CD14-positive monocyte (primary cell): ENCODE data around the gene CCND1. TPM values are rescaled to one million over a fixed set of nuclear protein-coding genes. Genes with fewer than 3 reads are reported as not detected.
A peak's percentile ranks its signal among the peaks of the same experiment; 100 is the strongest.

Experiments used
- DNase-seq, 3 donors: peaks; one replicate each; pipeline ENCODE4 v3.0.0-alpha.2; 2011 to 2022
- H2AFZ ChIP-seq: 2 replicates; pipeline ENCODE4 v1.6.0; 2012; ENCODE audit warnings: mild to moderate bottlenecking, low read depth, low read length, inconsistent platforms; ENCODE audit not compliant: insufficient read depth, poor library complexity, severe bottlenecking
- H3K27ac ChIP-seq, 2 donors: 1 replicate in 1 of 2; 2 replicates in 1 of 2; pipeline ENCODE4 v1.5.1; 2012 to 2013; ENCODE audit warnings: low read length in 2 of 2, control low read depth in 1 of 2, inconsistent platforms in 1 of 2, low read depth in 1 of 2, mild to moderate bottlenecking in 1 of 2
- H3K27me3 ChIP-seq, 2 donors: one replicate each; pipeline versions ENCODE4 v1.6.0 to v1.6.1; 2011 to 2013; ENCODE audit warnings: low read length in 2 of 2; ENCODE audit not compliant: control insufficient read depth in 2 of 2, insufficient read depth in 2 of 2
- H3K36me3 ChIP-seq, 2 donors: replicated peaks in 1 of 2; 1 replicate in 1 of 2; 2 replicates in 1 of 2; pipeline versions ENCODE4 v1.5.1 to v1.6.1; 2012 to 2013; ENCODE audit warnings: low read length in 2 of 2, control low read depth in 1 of 2, inconsistent platforms in 1 of 2, mild to moderate bottlenecking in 1 of 2; ENCODE audit not compliant: insufficient read depth in 2 of 2, control insufficient read depth in 1 of 2
- H3K4me1 ChIP-seq, 2 donors: 1 replicate in 1 of 2; 2 replicates in 1 of 2; pipeline versions ENCODE4 v1.5.1 to v1.6.1; 2012 to 2013; ENCODE audit warnings: low read length in 2 of 2, control low read depth in 1 of 2, inconsistent platforms in 1 of 2, mild to moderate bottlenecking in 1 of 2, moderate library complexity in 1 of 2; ENCODE audit not compliant: insufficient read depth in 2 of 2, control insufficient read depth in 1 of 2
- H3K4me2 ChIP-seq: replicated peaks from 2 replicates; pipeline ENCODE3; 2012; ENCODE audit warnings: low read length, moderate library complexity, mild to moderate bottlenecking; ENCODE audit not compliant: poor library complexity, severe bottlenecking; ENCODE audit errors: extremely low read depth
- H3K4me3 ChIP-seq, 3 experiments: fragments of 200-600 bp in 1 of 3; sonication (generic) in 1 of 3; replicated peaks in 1 of 3; 1 replicate in 2 of 3; 2 replicates in 1 of 3; pipeline ENCODE4 v1.5.1; 2011 to 2013; ENCODE audit warnings: low read length in 3 of 3, mild to moderate bottlenecking in 3 of 3, control low read depth in 2 of 3, low read depth in 2 of 3, inconsistent platforms in 1 of 3, moderate library complexity in 1 of 3
- H3K79me2 ChIP-seq: 2 replicates; pipeline ENCODE4 v1.6.0; 2012; ENCODE audit warnings: mild to moderate bottlenecking, control low read depth, inconsistent platforms, low read length, moderate library complexity; ENCODE audit not compliant: insufficient read depth
- H3K9ac ChIP-seq: 2 replicates; pipeline ENCODE4 v1.6.0; 2017; ENCODE audit warnings: low read length, mild to moderate bottlenecking; ENCODE audit not compliant: insufficient read depth, poor library complexity, severe bottlenecking
- H3K9me3 ChIP-seq, 2 donors: replicated peaks in 1 of 2; 1 replicate in 1 of 2; 2 replicates in 1 of 2; pipeline versions ENCODE4 v1.5.1 to v1.6.1; 2012 to 2013; ENCODE audit warnings: low read length in 2 of 2, control low read depth in 1 of 2; ENCODE audit not compliant: control insufficient read depth in 1 of 2, insufficient read depth in 1 of 2
- H4K20me1 ChIP-seq: 2 replicates; pipeline ENCODE4 v1.6.0; 2012; ENCODE audit warnings: mild to moderate bottlenecking, low read length, control low read depth, moderate library complexity; ENCODE audit not compliant: insufficient read depth
- H3K27ac Mint-ChIP-seq, 7 donors: one replicate each; pipeline ENCODE4 v1.8.0; 2020; ENCODE audit warnings: mild to moderate bottlenecking in 7 of 7, mixed read lengths in 7 of 7, moderate library complexity in 6 of 7, inconsistent platforms in 2 of 7
- H3K27me3 Mint-ChIP-seq, 3 donors: one replicate each; pipeline ENCODE4 v1.8.0; 2021 to 2022; ENCODE audit warnings: low read depth in 3 of 3, mild to moderate bottlenecking in 3 of 3, mixed read lengths in 3 of 3, moderate library complexity in 3 of 3, inconsistent platforms in 1 of 3
- H3K36me3 Mint-ChIP-seq, 2 donors: one replicate each; pipeline ENCODE4 v1.8.0; 2020; ENCODE audit warnings: mixed read lengths in 2 of 2, inconsistent platforms in 1 of 2, mild to moderate bottlenecking in 1 of 2
- H3K4me1 Mint-ChIP-seq: one replicate; pipeline ENCODE4 v1.8.0; 2020; ENCODE audit warnings: mild to moderate bottlenecking, mixed read lengths
- H3K4me3 Mint-ChIP-seq, 2 donors: one replicate each; pipeline ENCODE4 v1.8.0; 2020; ENCODE audit warnings: mild to moderate bottlenecking in 2 of 2, mixed read lengths in 2 of 2, moderate library complexity in 1 of 2
- H3K9me3 Mint-ChIP-seq, 7 donors: one replicate each; pipeline ENCODE4 v1.8.0; 2020 to 2022; ENCODE audit warnings: mixed read lengths in 7 of 7, mild to moderate bottlenecking in 6 of 7, moderate library complexity in 6 of 7, inconsistent platforms in 2 of 7
- CTCF ChIP-seq: fragments of 200-600 bp; IDR thresholded peaks from one replicate; pipeline ENCODE4 v1.8.0; 2022; ENCODE audit warnings: antibody characterized with exemption, mild to moderate bottlenecking
- WGBS: methylation state at CpG from one replicate; pipeline ENCODE4 v1.1.5; 2013; ENCODE audit warnings: missing lambda C conversion rate; ENCODE audit not compliant: insufficient coverage; 5-methylcytosine and 5-hydroxymethylcytosine counted together
- intact Hi-C, 2 donors: fragments of 100-400 bp; cut with micrococcal nuclease; formaldehyde crosslinking; loops; one replicate each; pipeline versions ENCODE4 v1.15.0 to v1.15.1; 2023
- polyA plus RNA-seq, 3 donors: library from polyadenylated mRNA; depleted of rRNA in 1 of 3; unstranded in 2 of 3; stranded (reverse) in 1 of 3; fragments of 300-500 nt in 2 of 3; fragments of >200 nt in 1 of 3; fragmentation: Illumina TruSeq in 2 of 3; gene quantifications; 1 replicate in 2 of 3; 2 replicates in 1 of 3; pipeline ENCODE4 v1.2.3, GENCODE V29; 2012 to 2021

Gene CCND1
- polyA plus RNA-seq, 3 donors, result 0.01 TPM; not detected in 2

- Histone ChIP-seq H3K9ac (no peak overlapping the region), H3K27me3 (peaks cover 15 to 34% of the 10 kb centered on the region in 2 donors), H3K9me3 (peaks cover 0 to 11% of the 10 kb centered on the region in 2 donors), H3K27ac (no peak overlapping the region), H3K4me1 (peaks cover 19 to 27% of the 10 kb centered on the region in 2 donors), H2AFZ (no peak overlapping the region), H3K4me2 (no peak overlapping the region), H3K79me2 (no peaks in the 10 kb centered on the region), H4K20me1 (no peaks in the 10 kb centered on the region), H3K4me3 (no peak overlapping the region), H3K36me3 (no peaks in the 10 kb centered on the region)
- peaks cover 27 to 48% (median 28%) of the 10 kb centered on the region in 3 donors for H3K27me3 Mint-ChIP-seq
- TF ChIP-seq CTCF, result no peak
- WGBS, result 90% methylated on average over 12 of the region's 20 CpGs
- intact Hi-C loops, result loop anchor here (5.0 kb wide), 2 partner anchors 242 to 353 kb away; partner anchors contain the start of gene MYEOV (in 1 of the 2)
- H3K4me1 Mint-ChIP-seq, result peaks cover 12% of the 10 kb centered on the region
- DNase-seq, result no peak
- H3K27ac Mint-ChIP-seq, result peak overlapping the region in 1 of 7 donors; percentile 4
- H3K36me3 Mint-ChIP-seq, result peaks cover 0 to 3% of the 10 kb centered on the region in 2 donors
- H3K9me3 Mint-ChIP-seq, result peaks cover 0 to 9% (median 4%) of the 10 kb centered on the region in 7 donors
- no peak overlapping the region for H3K4me3 Mint-ChIP-seq
Observed at GRCh38 chr11:69644962-69645675, 4.2 kb downstream of the CCND1 start.

DNA sequence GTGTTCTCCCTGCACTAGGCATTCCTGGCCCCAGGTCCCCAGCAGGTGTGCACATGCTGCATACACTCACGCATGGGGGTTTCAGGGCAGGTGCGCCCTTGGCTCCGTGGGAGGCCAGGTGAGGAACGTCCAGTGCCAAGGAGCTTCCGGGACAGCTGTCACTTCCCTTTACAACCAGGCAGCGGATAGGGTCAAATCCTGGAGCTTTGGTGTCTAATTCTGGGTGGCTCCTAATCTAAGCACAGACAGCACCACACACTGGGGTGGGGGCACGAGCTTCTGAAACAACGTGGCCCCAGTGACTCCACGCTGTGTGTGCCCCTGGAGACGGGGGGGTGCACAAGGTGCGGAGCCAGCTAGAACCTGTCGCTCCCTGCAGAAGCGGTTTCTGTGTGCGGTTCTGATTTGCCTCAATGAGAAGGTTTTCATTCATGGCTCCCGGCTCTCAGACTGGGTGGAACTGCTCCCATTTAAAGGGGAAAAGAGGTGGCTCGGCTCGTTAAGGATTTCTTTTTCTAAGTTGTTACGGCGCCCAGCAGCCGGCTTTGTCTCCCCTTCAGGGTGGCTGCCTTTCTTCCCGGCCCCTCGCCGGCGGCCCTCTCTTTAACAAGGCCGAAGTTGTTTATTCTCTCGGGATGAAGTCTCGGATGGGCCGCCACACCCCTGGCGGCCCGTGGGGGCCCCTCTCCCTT, 5.0 kb downstream of the CCND1 start:
- Mint-ChIP-seq H3K36me3 (peaks cover 0 to 3% of the 10 kb centered on the region in 2 donors), H3K4me1 (peaks cover 6% of the 10 kb centered on the region), H3K4me3 (no peak overlapping the region), H3K27ac (no peak overlapping the region), H3K9me3 (peaks cover 0 to 5% (median 4%) of the 10 kb centered on the region in 7 donors), H3K27me3 (peaks cover 20 to 42% (median 21%) of the 10 kb centered on the region in 3 donors)
- Histone ChIP-seq H3K36me3 (no peaks in the 10 kb centered on the region), H3K27ac (no peak overlapping the region), H3K9me3 (peaks cover 0 to 5% of the 10 kb centered on the region in 2 donors), H3K4me3 (no peak overlapping the region), H2AFZ (no peak overlapping the region), H3K4me2 (no peak overlapping the region), H3K27me3 (peaks cover 9 to 26% of the 10 kb centered on the region in 2 donors), H4K20me1 (no peaks in the 10 kb centered on the region), H3K4me1 (peaks cover 11 to 20% of the 10 kb centered on the region in 2 donors), H3K9ac (no peak overlapping the region), H3K79me2 (no peaks in the 10 kb centered on the region)
- WGBS, result 94% methylated on average over 24 of the region's 30 CpGs
- intact Hi-C loops, result no loop called here
- DNase-seq, result no peak
- TF ChIP-seq CTCF, result no peak
